ENCODE measurements around the gene AFTPH. TPM values are rescaled to one million over a fixed set of nuclear protein-coding genes. Genes with fewer than 3 reads are reported as not detected.
A peak's percentile ranks its signal among the peaks of the same experiment; 100 is the strongest.

AFTPH gene
- total RNA-seq, 1 experiment from 2014 or later: 42.2 TPM

- peaks cover 34% of the 10 kb centered on the region for H3K4me1 Mint-ChIP-seq (ENCODE audit: low read depth, unreplicated experiment)
Measured at GRCh38 chr2:64541547-64541946, 17.4 kb downstream of the AFTPH start.

GRCh38 chr2:64542071-64543007 lies 18.2 kb downstream of the AFTPH start:
- no peaks in the 10 kb centered on the region for H3K36me3 Mint-ChIP-seq (ENCODE audit: insufficient read depth, unreplicated experiment)
- no peaks in the 10 kb centered on the region for H3K27me3 Mint-ChIP-seq (ENCODE audit: unreplicated experiment)
- peak overlapping the region; percentile 57 for H3K27ac Mint-ChIP-seq (ENCODE audit: unreplicated experiment)
- H3K9me3 Mint-ChIP-seq (ENCODE audit: low read depth, unreplicated experiment): no peaks in the 10 kb centered on the region
- no peak for DNase-seq
- CTCF ChIA-PET: interaction anchor here (2.5 kb wide), 1 partner anchor 19 kb away, joined by 15 read pairs; the partner anchor contains the start of gene AFTPH
- peaks cover 40% of the 10 kb centered on the region for H3K4me1 Mint-ChIP-seq (ENCODE audit: low read depth, unreplicated experiment)
- intact Hi-C loops (cut with micrococcal nuclease; ENCODE audit: unreplicated experiment): no loop called here
- H3K4me3 Mint-ChIP-seq (ENCODE audit: low read depth, unreplicated experiment): peak overlapping the region; percentile 32
- TF ChIP-seq CTCF (IDR thresholded peaks at IDR 0.05; ENCODE audit: unreplicated experiment): no peak
- no TSS peak for BruUV-seq (replicated peaks)

More at GRCh38 chr2:64541547-64541946, 17.4 kb downstream of the AFTPH start:
- intact Hi-C loops (cut with micrococcal nuclease; ENCODE audit: unreplicated experiment): no loop called here
- no peaks in the 10 kb centered on the region for H3K36me3 Mint-ChIP-seq (ENCODE audit: insufficient read depth, unreplicated experiment)
- no peak overlapping the region for H3K4me3 Mint-ChIP-seq (ENCODE audit: low read depth, unreplicated experiment)
- H3K9me3 Mint-ChIP-seq (ENCODE audit: low read depth, unreplicated experiment): no peaks in the 10 kb centered on the region
- no peak for DNase-seq
- TF ChIP-seq CTCF (IDR thresholded peaks at IDR 0.05; ENCODE audit: unreplicated experiment): no peak
- H3K27me3 Mint-ChIP-seq (ENCODE audit: unreplicated experiment): no peaks in the 10 kb centered on the region
- CTCF ChIA-PET: interaction anchor here (2.5 kb wide), 1 partner anchor 18 kb away, joined by 15 read pairs; the partner anchor contains the start of gene AFTPH
- H3K27ac Mint-ChIP-seq (ENCODE audit: unreplicated experiment): peak overlapping the region; percentile 57
- no TSS peak for BruUV-seq (replicated peaks)

- Mint-ChIP-seq H3K4me3 (ENCODE audit: low read depth, unreplicated experiment) (peak overlapping the region; percentile 32), H3K9me3 (ENCODE audit: low read depth, unreplicated experiment) (no peaks in the 10 kb centered on the region), H3K27me3 (ENCODE audit: unreplicated experiment) (no peaks in the 10 kb centered on the region), H3K27ac (ENCODE audit: unreplicated experiment) (peak overlapping the region; percentile 57), H3K4me1 (ENCODE audit: low read depth, unreplicated experiment) (peaks cover 42% of the 10 kb centered on the region), H3K36me3 (ENCODE audit: insufficient read depth, unreplicated experiment) (no peaks in the 10 kb centered on the region)
- no peak for TF ChIP-seq CTCF (IDR thresholded peaks at IDR 0.05; ENCODE audit: unreplicated experiment)
- CTCF ChIA-PET: interaction anchor here (2.5 kb wide), 1 partner anchor 20 kb away, joined by 15 read pairs; the partner anchor contains the start of gene AFTPH
- DNase-seq: no peak
- intact Hi-C loops (cut with micrococcal nuclease; ENCODE audit: unreplicated experiment): no loop called here
- BruUV-seq (replicated peaks): no TSS peak
Measured at GRCh38 chr2:64543008-64543697, 19.0 kb downstream of the AFTPH start.

- peaks cover 9% of the 10 kb centered on the region for H3K36me3 Mint-ChIP-seq (ENCODE audit: insufficient read depth, unreplicated experiment)
- no peak overlapping the region for H3K27ac Mint-ChIP-seq (ENCODE audit: unreplicated experiment)
- no peak for TF ChIP-seq CTCF (IDR thresholded peaks at IDR 0.05; ENCODE audit: unreplicated experiment)
- intact Hi-C loops (cut with micrococcal nuclease; ENCODE audit: unreplicated experiment): no loop called here
- BruUV-seq (replicated peaks): no TSS peak
- no peaks in the 10 kb centered on the region for H3K27me3 Mint-ChIP-seq (ENCODE audit: unreplicated experiment)
- no peak overlapping the region for H3K4me3 Mint-ChIP-seq (ENCODE audit: low read depth, unreplicated experiment)
- CTCF ChIA-PET: interaction anchor here (0.7 kb wide), 2 partner anchors 45 to 493 kb away, joined by 3 to 4 read pairs; no protein-coding TSS in a partner anchor
- no peaks in the 10 kb centered on the region for H3K9me3 Mint-ChIP-seq (ENCODE audit: low read depth, unreplicated experiment)
- peaks cover 30% of the 10 kb centered on the region for H3K4me1 Mint-ChIP-seq (ENCODE audit: low read depth, unreplicated experiment)
- DNase-seq: no peak
Measured at GRCh38 chr2:64548761-64549160, 24.6 kb downstream of the AFTPH start.

All from Calu3 (cell line).